ENCODE results near the gene PSMA2.

GRCh38 chr7:42926204-42926603 lies 5.8 kb downstream of the PSMA2 start:
- TF ChIP-seq PAX5 (IDR thresholded peaks at IDR 0.05; ENCODE audit: insufficient read depth, low read length, severe bottlenecking) (no peak), POLR2A (IDR thresholded peaks at IDR 0.05; ENCODE audit: low read depth, low read length) (no peak), POLR2AphosphoS5 (IDR thresholded peaks at IDR 0.05; ENCODE audit: low read depth, low read length) (no peak), TAF1 (IDR thresholded peaks at IDR 0.05; ENCODE audit: low read depth, low read length) (no peak)
